Activated CD8-positive, alpha-beta T cell treated with anti-CD3 and anti-CD28 coated beads for 36 hours (primary cell): ENCODE results near the gene SERGEF. TPM values are rescaled to one million over a fixed set of nuclear protein-coding genes. Genes with fewer than 3 reads are reported as not detected.

ENCODE experiments used
- ATAC-seq: fragments of 200-7000 bp; cut with Tn5 transposase; one replicate; pipeline ENCODE4 v1.10.0; 2021; ENCODE audit warnings: mild to moderate bottlenecking, moderate library complexity
- CTCF ChIA-PET: fragments of 350-600 bp; sonication (Branson Sonifier 250); formaldehyde crosslinking; loops from one replicate; lab custom pipeline; 2021; ENCODE audit warnings: antibody characterized with exemption; lab: Charles Lee
- POLR2A ChIA-PET: fragments of 350-600 bp; sonication (Branson Sonifier 250); formaldehyde crosslinking; loops from one replicate; lab custom pipeline; 2021; ENCODE audit warnings: antibody characterized with exemption; lab: Charles Lee
- DNase-seq: peaks from one replicate; pipeline ENCODE4 v3.0.0-alpha.2; 2020
- H3K27ac Mint-ChIP-seq: one replicate; pipeline ENCODE4 v1.8.0; 2021; ENCODE audit warnings: mild to moderate bottlenecking, mixed read lengths
- H3K27me3 Mint-ChIP-seq: one replicate; pipeline ENCODE4 v1.8.0; 2021; ENCODE audit warnings: mixed read lengths
- H3K36me3 Mint-ChIP-seq: one replicate; pipeline ENCODE4 v1.8.0; 2021; ENCODE audit warnings: low read depth, mixed read lengths
- H3K4me1 Mint-ChIP-seq: one replicate; pipeline ENCODE4 v1.8.0; 2021; ENCODE audit warnings: low read depth, mixed read lengths
- H3K4me3 Mint-ChIP-seq: one replicate; pipeline ENCODE4 v1.8.0; 2021; ENCODE audit warnings: mild to moderate bottlenecking, moderate library complexity, mixed read lengths
- H3K9me3 Mint-ChIP-seq: one replicate; pipeline ENCODE4 v1.8.0; 2021; ENCODE audit warnings: mixed read lengths
- intact Hi-C: fragments of 100-400 bp; cut with micrococcal nuclease; formaldehyde crosslinking; loops from one replicate; pipeline ENCODE4 v1.10.0; 2022
- total RNA-seq, 2 experiments: library from RNA; stranded (reverse); gene quantifications; one replicate each; pipeline ENCODE4 v1.2.3, GENCODE V29; 2021
- TF ChIP-seq, protein P1 (sequence below): fragments of 200-600 bp; IDR thresholded peaks from one replicate; pipeline ENCODE4 v1.8.0; 2022; ENCODE audit warnings: antibody characterized with exemption, mild to moderate bottlenecking

Gene SERGEF
- total RNA-seq, 2 experiments from 2014 or later, result 56.2 to 64.4 TPM

- Mint-ChIP-seq H3K27ac (no peak overlapping the region), H3K36me3 (no peaks in the 10 kb centered on the region), H3K4me3 (no peak overlapping the region), H3K9me3 (no peaks in the 10 kb centered on the region), H3K4me1 (no peaks in the 10 kb centered on the region), H3K27me3 (no peaks in the 10 kb centered on the region)
- intact Hi-C loops, result no loop called here
- POLR2A ChIA-PET, result interaction anchor here (0.6 kb wide), 1 partner anchor 31 kb away, joined by 3 read pairs; no protein-coding TSS in a partner anchor
- CTCF ChIA-PET, result no interaction called here
- TF ChIP-seq, protein P1, sequence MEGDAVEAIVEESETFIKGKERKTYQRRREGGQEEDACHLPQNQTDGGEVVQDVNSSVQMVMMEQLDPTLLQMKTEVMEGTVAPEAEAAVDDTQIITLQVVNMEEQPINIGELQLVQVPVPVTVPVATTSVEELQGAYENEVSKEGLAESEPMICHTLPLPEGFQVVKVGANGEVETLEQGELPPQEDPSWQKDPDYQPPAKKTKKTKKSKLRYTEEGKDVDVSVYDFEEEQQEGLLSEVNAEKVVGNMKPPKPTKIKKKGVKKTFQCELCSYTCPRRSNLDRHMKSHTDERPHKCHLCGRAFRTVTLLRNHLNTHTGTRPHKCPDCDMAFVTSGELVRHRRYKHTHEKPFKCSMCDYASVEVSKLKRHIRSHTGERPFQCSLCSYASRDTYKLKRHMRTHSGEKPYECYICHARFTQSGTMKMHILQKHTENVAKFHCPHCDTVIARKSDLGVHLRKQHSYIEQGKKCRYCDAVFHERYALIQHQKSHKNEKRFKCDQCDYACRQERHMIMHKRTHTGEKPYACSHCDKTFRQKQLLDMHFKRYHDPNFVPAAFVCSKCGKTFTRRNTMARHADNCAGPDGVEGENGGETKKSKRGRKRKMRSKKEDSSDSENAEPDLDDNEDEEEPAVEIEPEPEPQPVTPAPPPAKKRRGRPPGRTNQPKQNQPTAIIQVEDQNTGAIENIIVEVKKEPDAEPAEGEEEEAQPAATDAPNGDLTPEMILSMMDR, result no peak
- ATAC-seq (no peak), DNase-seq (no peak)
Observed at GRCh38 chr11:17782603-17783337, 230.1 kb downstream of the SERGEF start.

DNA sequence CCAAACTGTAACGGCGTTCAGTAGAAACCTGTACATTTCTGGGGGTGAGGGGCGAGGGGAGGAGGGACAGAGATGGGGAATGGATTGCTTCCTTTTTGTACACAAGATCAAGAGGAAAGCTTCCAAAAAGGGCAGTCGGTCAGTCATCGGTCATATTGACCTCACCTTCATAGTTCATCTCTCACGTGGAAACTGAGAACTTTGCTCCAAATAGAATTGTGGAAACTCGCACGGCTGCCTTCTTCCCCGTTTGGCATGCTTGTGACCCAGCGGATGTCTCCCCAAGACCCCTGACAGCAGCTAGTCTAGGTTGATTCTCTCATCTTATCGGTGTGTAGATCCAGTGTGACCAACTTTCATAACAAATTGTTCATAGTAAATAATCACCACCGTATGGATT, 230.7 kb downstream of the SERGEF start:
- no peaks in the 10 kb centered on the region for H3K27me3 Mint-ChIP-seq
- TF ChIP-seq, protein P1, result no peak
- H3K36me3 Mint-ChIP-seq, result no peaks in the 10 kb centered on the region
- H3K9me3 Mint-ChIP-seq, result no peaks in the 10 kb centered on the region
- no peak overlapping the region for H3K27ac Mint-ChIP-seq
- intact Hi-C loops, result no loop called here
- CTCF ChIA-PET, result no interaction called here
- H3K4me1 Mint-ChIP-seq, result no peaks in the 10 kb centered on the region
- no peak for ATAC-seq
- DNase-seq, result no peak
- POLR2A ChIA-PET, result no interaction called here
- no peak overlapping the region for H3K4me3 Mint-ChIP-seq

DNA sequence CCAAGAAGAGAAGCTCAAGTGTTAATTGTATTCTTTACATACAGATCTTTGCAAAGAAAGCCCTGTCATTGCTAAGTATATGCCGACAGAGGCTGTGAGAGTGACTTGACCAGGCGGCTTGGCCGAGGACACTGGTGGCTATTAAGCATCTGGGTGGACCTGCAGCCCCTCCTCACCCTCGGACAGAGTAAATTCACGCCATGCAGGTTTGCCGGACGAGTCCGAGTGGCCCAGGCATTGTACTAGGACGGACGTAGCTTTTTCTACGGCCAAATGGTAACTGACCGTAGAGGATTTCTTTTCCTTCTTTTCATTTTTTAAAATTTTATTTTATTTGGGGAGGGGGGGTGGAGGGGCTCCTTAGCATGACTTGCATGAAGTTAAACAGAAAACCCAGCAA, 231.2 kb downstream of the SERGEF start:
- no peaks in the 10 kb centered on the region for H3K27me3 Mint-ChIP-seq
- H3K4me3 Mint-ChIP-seq, result no peak overlapping the region
- H3K27ac Mint-ChIP-seq, result no peak overlapping the region
- CTCF ChIA-PET, result no interaction called here
- TF ChIP-seq, protein P1, result no peak
- no peaks in the 10 kb centered on the region for H3K4me1 Mint-ChIP-seq
- DNase-seq (no peak), ATAC-seq (no peak)
- intact Hi-C loops, result no loop called here
- no peaks in the 10 kb centered on the region for H3K36me3 Mint-ChIP-seq
- POLR2A ChIA-PET, result no interaction called here
- no peaks in the 10 kb centered on the region for H3K9me3 Mint-ChIP-seq

DNA sequence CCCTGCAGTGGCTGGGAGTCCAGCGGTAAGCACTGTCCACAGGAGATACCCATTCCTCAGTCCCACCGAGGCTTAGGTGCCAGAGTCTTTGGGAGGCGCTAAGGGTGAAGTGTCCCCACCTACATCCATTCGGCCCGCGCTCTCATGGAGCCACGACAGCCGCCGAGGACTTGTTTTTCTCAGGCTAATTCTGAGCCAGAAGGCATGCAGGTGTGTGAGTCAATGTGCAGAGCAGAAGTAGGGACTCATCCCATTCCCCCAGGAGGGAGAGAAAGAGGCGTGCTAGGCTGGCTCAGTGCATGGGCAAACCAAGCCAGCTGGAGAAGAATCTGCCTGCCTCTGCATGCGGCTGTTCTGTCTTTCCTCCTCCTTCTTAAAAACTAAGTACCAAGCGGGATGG, 231.6 kb downstream of the SERGEF start:
- H3K9me3 Mint-ChIP-seq, result no peaks in the 10 kb centered on the region

DNA sequence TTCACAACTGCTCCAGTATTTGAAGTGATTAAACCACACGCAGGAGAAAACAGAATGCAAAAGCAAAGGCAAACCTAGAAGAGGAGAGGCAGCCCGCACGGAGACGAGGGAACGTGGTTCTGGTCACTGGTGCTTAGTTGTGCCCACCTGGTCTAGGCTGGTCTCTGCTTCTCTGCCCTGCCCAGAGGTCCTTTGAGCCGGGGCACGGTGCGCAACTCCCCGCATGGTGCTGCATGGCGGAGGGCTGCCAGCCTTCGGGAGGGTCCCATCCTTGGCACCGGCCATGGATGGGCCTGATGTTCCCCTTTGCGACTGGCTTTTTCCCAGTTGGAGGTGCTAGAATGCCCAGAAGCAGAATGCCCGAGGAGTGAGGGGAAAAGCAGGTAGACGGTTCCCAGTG, 232.2 kb downstream of the SERGEF start:
- no peak overlapping the region for H3K4me3 Mint-ChIP-seq
- POLR2A ChIA-PET, result no interaction called here
- intact Hi-C loops, result no loop called here
- CTCF ChIA-PET, result no interaction called here
- no peaks in the 10 kb centered on the region for H3K9me3 Mint-ChIP-seq
- H3K27ac Mint-ChIP-seq, result no peak overlapping the region
- no peaks in the 10 kb centered on the region for H3K4me1 Mint-ChIP-seq
- no peak for DNase-seq
- TF ChIP-seq, protein P1, result no peak
- ATAC-seq, result no peak
- no peaks in the 10 kb centered on the region for H3K27me3 Mint-ChIP-seq
- H3K36me3 Mint-ChIP-seq, result no peaks in the 10 kb centered on the region

More for the DNA sequence above, 231.6 kb downstream of the SERGEF start:
- Mint-ChIP-seq H3K36me3 (no peaks in the 10 kb centered on the region), H3K27ac (no peak overlapping the region), H3K27me3 (no peaks in the 10 kb centered on the region), H3K4me1 (no peaks in the 10 kb centered on the region), H3K4me3 (no peak overlapping the region)
- intact Hi-C loops, result no loop called here
- no peak for DNase-seq
- ATAC-seq, result no peak
- TF ChIP-seq, protein P1, result no peak
- ChIA-PET POLR2A (no interaction called here), CTCF (no interaction called here)
